Lung (tissue), 12 donors: Measurements from ENCODE around the gene CD38. TPM values are rescaled to one million over a fixed set of nuclear protein-coding genes. Genes with fewer than 3 reads are reported as not detected.

Experiments used
- ATAC-seq: fragments of 200-7000 bp; cut with Tn5 transposase; one replicate; pipeline ENCODE4 v1.9.1; 2020; ENCODE audit warnings: moderate number of reproducible peaks; ENCODE audit not compliant: insufficient read depth, low FRiP score
- DNase-seq, 3 donors: peaks; one replicate each; pipeline ENCODE4 v3.0.0-alpha.2; 2013 to 2017
- H3K27ac ChIP-seq, 2 donors: one replicate each; pipeline ENCODE4 v1.5.1; 2013; ENCODE audit warnings: mild to moderate bottlenecking in 2 of 2, moderate library complexity in 2 of 2, control low read depth in 1 of 2, inconsistent platforms in 1 of 2, low read depth in 1 of 2, low read length in 1 of 2
- H3K27me3 ChIP-seq, 3 donors: one replicate each; pipeline ENCODE4 v1.5.1; 2013; ENCODE audit warnings: low read length in 2 of 3; ENCODE audit not compliant: control insufficient read depth in 3 of 3, insufficient read depth in 3 of 3
- H3K36me3 ChIP-seq, 4 donors: one replicate each; pipeline ENCODE4 v1.5.1; 2013; ENCODE audit warnings: low read length in 4 of 4, mild to moderate bottlenecking in 1 of 4, moderate library complexity in 1 of 4; ENCODE audit not compliant: control insufficient read depth in 4 of 4, insufficient read depth in 4 of 4
- H3K4me1 ChIP-seq, 5 donors: one replicate each; pipeline ENCODE4 v1.5.1; 2013; ENCODE audit warnings: low read length in 5 of 5, mild to moderate bottlenecking in 2 of 5, moderate library complexity in 1 of 5; ENCODE audit not compliant: control insufficient read depth in 5 of 5, insufficient read depth in 5 of 5
- H3K4me3 ChIP-seq: one replicate; pipeline ENCODE4 v1.5.1; 2013; ENCODE audit warnings: mild to moderate bottlenecking, control low read depth, moderate library complexity
- H3K9ac ChIP-seq, 2 donors: one replicate each; pipeline ENCODE4 v1.5.1; 2013; ENCODE audit warnings: low read length in 2 of 2, control low read depth in 1 of 2; ENCODE audit not compliant: insufficient read depth in 1 of 2
- H3K9me3 ChIP-seq, 4 donors: one replicate each; pipeline ENCODE4 v1.5.1; 2013; ENCODE audit warnings: low read length in 3 of 4, mild to moderate bottlenecking in 1 of 4, moderate library complexity in 1 of 4; ENCODE audit not compliant: control insufficient read depth in 4 of 4, insufficient read depth in 3 of 4
- WGBS, 2 donors: extraction: QIAGEN DNeasy Blood & Tissue Kit; methylation state at CpG; one replicate each; pipeline ENCODE4 v1.1.7; 2013; 5-methylcytosine and 5-hydroxymethylcytosine counted together
- polyA plus RNA-seq, 2 donors: library from polyadenylated mRNA; stranded (reverse); fragments of 200-250 nt; gene quantifications; one replicate each; pipeline ENCODE4 v1.2.1, GENCODE V29; 2013
- total RNA-seq, 2 donors: library from RNA; depleted of rRNA in 1 of 2; stranded (reverse); fragments of >200 nt in 1 of 2; gene quantifications; one replicate each; pipeline ENCODE4 v1.2.1, GENCODE V29; 2014 to 2021
- TF ChIP-seq, protein P1 (sequence below): IDR thresholded peaks from 2 replicates; pipeline ENCODE4 v1.5.1; 2012; ENCODE audit warnings: mild to moderate bottlenecking; ENCODE audit errors: control extremely low read depth, extremely low read depth
- donor health status: control.
- donor health status: control.
- donor health status: Bipolar disorder and iron deficiency.
- donor health status: healthy.
- donor health status: DM: yes; HTN: yes; CAD: no.

The CD38 gene
- total and polyA plus RNA-seq, 4 donors, result 4.8 to 47.2 (median 14.4) TPM

DNA sequence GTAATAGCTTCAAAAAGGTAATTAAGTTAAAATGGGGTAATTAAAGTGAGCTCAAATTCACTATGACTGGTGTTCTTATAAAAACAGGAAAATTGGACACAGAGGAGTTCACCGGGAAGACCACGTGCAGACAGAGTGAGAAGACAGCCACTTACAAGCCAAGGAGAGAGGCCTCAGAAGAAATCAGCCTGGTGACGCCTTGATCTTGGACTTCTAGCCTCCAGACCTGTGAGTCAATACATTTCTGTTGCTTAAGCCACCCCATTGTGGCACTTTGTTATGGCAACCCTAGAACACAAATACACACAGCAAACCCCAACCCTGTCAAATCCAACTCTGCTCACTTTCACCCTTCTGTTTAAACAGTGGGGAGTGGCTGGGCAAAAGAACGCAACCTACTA lies 4.1 kb upstream of the CD38 start:
- Histone ChIP-seq H3K4me1 (peaks cover 0 to 3% (median 0%) of the 10 kb centered on the region in 5 donors), H3K9ac (no peak overlapping the region), H3K4me3 (no peak overlapping the region), H3K27ac (no peak overlapping the region), H3K9me3 (no peaks in the 10 kb centered on the region), H3K27me3 (peaks cover 0 to 33% (median 0%) of the 10 kb centered on the region in 3 donors), H3K36me3 (no peaks in the 10 kb centered on the region)
- 61 to 73% methylated on average over 4 of the region's 4 CpGs for WGBS, 2 donors
- DNase-seq, result no peak
- peak; percentile 71 for ATAC-seq
- TF ChIP-seq, protein P1, sequence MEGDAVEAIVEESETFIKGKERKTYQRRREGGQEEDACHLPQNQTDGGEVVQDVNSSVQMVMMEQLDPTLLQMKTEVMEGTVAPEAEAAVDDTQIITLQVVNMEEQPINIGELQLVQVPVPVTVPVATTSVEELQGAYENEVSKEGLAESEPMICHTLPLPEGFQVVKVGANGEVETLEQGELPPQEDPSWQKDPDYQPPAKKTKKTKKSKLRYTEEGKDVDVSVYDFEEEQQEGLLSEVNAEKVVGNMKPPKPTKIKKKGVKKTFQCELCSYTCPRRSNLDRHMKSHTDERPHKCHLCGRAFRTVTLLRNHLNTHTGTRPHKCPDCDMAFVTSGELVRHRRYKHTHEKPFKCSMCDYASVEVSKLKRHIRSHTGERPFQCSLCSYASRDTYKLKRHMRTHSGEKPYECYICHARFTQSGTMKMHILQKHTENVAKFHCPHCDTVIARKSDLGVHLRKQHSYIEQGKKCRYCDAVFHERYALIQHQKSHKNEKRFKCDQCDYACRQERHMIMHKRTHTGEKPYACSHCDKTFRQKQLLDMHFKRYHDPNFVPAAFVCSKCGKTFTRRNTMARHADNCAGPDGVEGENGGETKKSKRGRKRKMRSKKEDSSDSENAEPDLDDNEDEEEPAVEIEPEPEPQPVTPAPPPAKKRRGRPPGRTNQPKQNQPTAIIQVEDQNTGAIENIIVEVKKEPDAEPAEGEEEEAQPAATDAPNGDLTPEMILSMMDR, result no peak

- H3K9me3 ChIP-seq, result no peaks in the 10 kb centered on the region
- WGBS, 2 donors, result 88 to 92% methylated on average over 5 of the region's 5 CpGs
- H3K27me3 ChIP-seq, result peaks cover 0 to 46% (median 0%) of the 10 kb centered on the region in 3 donors
- no peak overlapping the region for H3K9ac ChIP-seq
- no peak overlapping the region for H3K27ac ChIP-seq
- no peak overlapping the region for H3K4me3 ChIP-seq
- H3K36me3 ChIP-seq, result no peaks in the 10 kb centered on the region
- DNase-seq, result no peak
- H3K4me1 ChIP-seq, result peaks cover 0 to 11% (median 1%) of the 10 kb centered on the region in 5 donors
- TF ChIP-seq, protein P1, result no peak
- no peak for ATAC-seq
Measured at GRCh38 chr4:15776871-15777648, 1.1 kb upstream of the CD38 start.

DNA sequence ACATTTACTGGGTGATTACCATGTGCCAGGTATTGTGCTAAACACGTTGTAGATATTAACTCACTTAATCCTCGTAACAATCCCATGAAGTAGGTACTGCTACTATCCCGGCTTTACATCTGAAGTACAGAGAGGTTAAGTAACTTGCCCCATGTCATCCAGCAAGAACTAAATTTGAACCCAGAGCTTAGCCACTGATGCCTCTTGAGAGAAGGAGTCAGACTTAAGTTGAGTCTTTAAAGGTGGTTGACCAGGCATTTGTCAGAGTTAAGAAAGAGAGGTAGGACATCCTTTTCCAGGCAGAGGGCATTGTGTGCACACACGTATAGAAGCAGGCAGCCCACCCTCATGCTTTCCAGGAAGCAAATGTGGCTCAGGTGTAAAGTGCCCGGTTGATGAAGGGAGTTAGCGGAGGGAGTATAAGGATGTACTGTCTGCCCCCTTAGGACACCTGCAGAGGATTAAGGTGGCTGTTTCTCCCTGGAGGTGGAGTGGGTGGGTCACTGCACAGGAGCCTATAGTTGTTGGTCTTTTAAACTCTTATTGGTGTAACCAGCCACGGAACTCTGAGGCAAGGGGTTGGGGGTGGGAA lies 335 bp upstream of the CD38 start:
- H3K27me3 ChIP-seq, result peaks cover 0 to 42% (median 0%) of the 10 kb centered on the region in 3 donors
- H3K9ac ChIP-seq, result no peak overlapping the region
- no peaks in the 10 kb centered on the region for H3K36me3 ChIP-seq
- TF ChIP-seq, protein P1, result no peak
- peak overlapping the region in 1 of 2 donors; percentile 42 for H3K27ac ChIP-seq
- H3K4me1 ChIP-seq, result peaks cover 0 to 11% (median 1%) of the 10 kb centered on the region in 5 donors
- DNase-seq (no peak), ATAC-seq (no peak)
- no peak overlapping the region for H3K4me3 ChIP-seq
- H3K9me3 ChIP-seq, result no peaks in the 10 kb centered on the region
- 64 to 72% methylated on average over 7 of the region's 7 CpGs for WGBS, 2 donors
